ENCODE results near the gene SPIB. TPM values are rescaled to one million over a fixed set of nuclear protein-coding genes. Genes with fewer than 3 reads are reported as not detected.
"Not testable (repeated sequence)": the region's sequence is repeated elsewhere in the genome, so short reads cannot be mapped to it uniquely, and the experiment has no call there.

Gene SPIB
- 0.10 TPM for total RNA-seq

GRCh38 chr19:50418176-50419021 lies at the start of gene SPIB:
Gene SPIB (plus strand): TSS chr19:50418938. CDS start chr19:50418963, 25 bp downstream.
- DNase-seq, result peak; percentile 21

- no peak for DNase-seq
Measured at GRCh38 chr19:50371914-50372475, 46.7 kb upstream of the SPIB start.

- DNase-seq, result peak; percentile 99
Measured at GRCh38 chr19:50376166-50377050, 42.3 kb upstream of the SPIB start, which contains the start of gene NR1H2. Gene NR1H2 (plus strand): TSS chr19:50376457. CDS start chr19:50377606, 1,149 bp downstream.

- no peak for DNase-seq
Measured at GRCh38 chr19:50377051-50377461, 41.7 kb upstream of the SPIB start.

GRCh38 chr19:50377517-50377916 lies 41.2 kb upstream of the SPIB start:
- DNase-seq, result no peak

GRCh38 chr19:50378169-50378862 lies 40.4 kb upstream of the SPIB start:
- no peak for DNase-seq

- DNase-seq, result no peak
Measured at GRCh38 chr19:50378863-50379236, 39.9 kb upstream of the SPIB start.

- DNase-seq, result no peak
Measured at GRCh38 chr19:50379602-50380001, 39.1 kb upstream of the SPIB start.

GRCh38 chr19:50380137-50380536 lies 38.6 kb upstream of the SPIB start:
- no peak for DNase-seq

GRCh38 chr19:50380751-50381151 lies 38.0 kb upstream of the SPIB start:
- peak; percentile 7 for DNase-seq

- no peak for DNase-seq
Measured at GRCh38 chr19:50381881-50382729, 36.6 kb upstream of the SPIB start.

GRCh38 chr19:50383001-50383851 lies 35.5 kb upstream of the SPIB start:
- peak; percentile 53 for DNase-seq

GRCh38 chr19:50383852-50384684 lies 34.7 kb upstream of the SPIB start, which contains the start of gene POLD1:
Gene POLD1 (plus strand): TSS chr19:50384347. CDS start chr19:50398852, 14,505 bp downstream.
- peak; percentile 99 for DNase-seq

GRCh38 chr19:50384685-50385535 lies 33.8 kb upstream of the SPIB start:
- no peak for DNase-seq

GRCh38 chr19:50387176-50387867 lies 31.4 kb upstream of the SPIB start:
- DNase-seq, result no peak

- no peak for DNase-seq
Measured at GRCh38 chr19:50387868-50388245, 30.9 kb upstream of the SPIB start.

GRCh38 chr19:50390295-50390694 lies 28.4 kb upstream of the SPIB start:
- not testable (repeated sequence) for DNase-seq

Data from tongue (tissue), 2 donors.